H9 (cell line): ENCODE results near the gene SMIM9. TPM values are rescaled to one million over a fixed set of nuclear protein-coding genes. Genes with fewer than 3 reads are reported as not detected.

Experiments used
- DNase-seq: peaks from one replicate; pipeline ENCODE4 v3.0.0-alpha.2; 2017
- H2AFZ ChIP-seq: one replicate; pipeline ENCODE4 v1.6.1; 2013; ENCODE audit warnings: mild to moderate bottlenecking, low read length, control low read depth, moderate library complexity
- H2AK5ac ChIP-seq: 2 replicates; pipeline ENCODE4 v1.6.1; 2013; ENCODE audit warnings: low read length, control low read depth, mixed read lengths; ENCODE audit not compliant: insufficient read length
- H2BK120ac ChIP-seq: one replicate; pipeline ENCODE4 v1.6.1; 2013; ENCODE audit warnings: low read depth, mild to moderate bottlenecking, low read length, control low read depth, inconsistent platforms; ENCODE audit not compliant: poor library complexity, severe bottlenecking
- H2BK12ac ChIP-seq: 2 replicates; pipeline ENCODE4 v1.6.1; 2013; ENCODE audit warnings: low read length, control low read depth, mixed read lengths, low read depth; ENCODE audit not compliant: insufficient read length
- H2BK15ac ChIP-seq: 2 replicates; pipeline ENCODE4 v1.6.1; 2013; ENCODE audit warnings: low read depth, low read length, control low read depth
- H2BK20ac ChIP-seq: one replicate; pipeline ENCODE4 v1.6.1; 2013; ENCODE audit warnings: low read depth, mild to moderate bottlenecking, low read length, control low read depth, inconsistent platforms; ENCODE audit not compliant: poor library complexity, severe bottlenecking
- H2BK5ac ChIP-seq: 2 replicates; pipeline ENCODE4 v1.6.1; 2013; ENCODE audit warnings: low read length, control low read depth, mixed read lengths; ENCODE audit not compliant: insufficient read length
- H3K14ac ChIP-seq: 2 replicates; pipeline ENCODE4 v1.6.1; 2013; ENCODE audit warnings: low read length, control low read depth; ENCODE audit not compliant: insufficient read depth
- H3K18ac ChIP-seq: 2 replicates; pipeline ENCODE4 v1.6.1; 2013; ENCODE audit warnings: low read depth, mild to moderate bottlenecking, mixed read lengths, low read length, control low read depth; ENCODE audit not compliant: insufficient read length
- H3K23ac ChIP-seq: 2 replicates; pipeline ENCODE4 v1.6.1; 2013; ENCODE audit warnings: low read length, control low read depth, mixed read lengths, low read depth; ENCODE audit not compliant: insufficient read length
- H3K23me2 ChIP-seq: 2 replicates; pipeline ENCODE4 v1.6.1; 2013; ENCODE audit warnings: low read depth, mild to moderate bottlenecking, mixed read lengths, low read length, control low read depth; ENCODE audit not compliant: insufficient read length, poor library complexity, severe bottlenecking
- H3K27ac ChIP-seq: 2 replicates; pipeline ENCODE4 v1.5.1; 2013; ENCODE audit warnings: low read length, control low read depth, mixed read lengths, low read depth; ENCODE audit not compliant: insufficient read length
- H3K27me3 ChIP-seq: 2 replicates; pipeline ENCODE4 v1.6.1; 2013; ENCODE audit warnings: low read length, control low read depth, inconsistent platforms; ENCODE audit not compliant: insufficient read depth
- H3K4ac ChIP-seq: 2 replicates; pipeline ENCODE4 v1.6.1; 2013; ENCODE audit warnings: low read depth, mild to moderate bottlenecking, control low read depth, inconsistent platforms, low read length, moderate library complexity
- H3K4me1 ChIP-seq: 2 replicates; pipeline ENCODE4 v1.6.1; 2013; ENCODE audit warnings: low read length, control low read depth, inconsistent platforms; ENCODE audit not compliant: insufficient read depth
- H3K4me2 ChIP-seq: 2 replicates; pipeline ENCODE4 v1.6.1; 2013; ENCODE audit warnings: low read length, control low read depth, mixed read lengths; ENCODE audit not compliant: insufficient read length, insufficient read depth
- H3K56ac ChIP-seq: 2 replicates; pipeline ENCODE4 v1.6.1; 2013; ENCODE audit warnings: low read depth, mild to moderate bottlenecking, mixed read lengths, low read length, control low read depth; ENCODE audit not compliant: insufficient read length
- H3K79me1 ChIP-seq: 2 replicates; pipeline ENCODE4 v1.6.1; 2013; ENCODE audit warnings: low read depth, mild to moderate bottlenecking, moderate library complexity, low read length, control low read depth, inconsistent platforms; ENCODE audit not compliant: insufficient read depth, poor library complexity, severe bottlenecking
- H3K79me2 ChIP-seq: 2 replicates; pipeline ENCODE4 v1.6.1; 2013; ENCODE audit warnings: low read length, control low read depth, inconsistent platforms; ENCODE audit not compliant: insufficient read depth
- H3K9ac ChIP-seq: 2 replicates; pipeline ENCODE4 v1.6.1; 2013; ENCODE audit warnings: low read length, control low read depth, mixed read lengths; ENCODE audit not compliant: insufficient read length; ENCODE audit errors: extremely low read depth
- H3K9me3 ChIP-seq: one replicate; pipeline ENCODE4 v1.6.1; 2013; ENCODE audit warnings: low read depth, low read length, inconsistent platforms; ENCODE audit not compliant: control insufficient read depth
- H3T11ph ChIP-seq: one replicate; pipeline ENCODE4 v1.6.1; 2013; ENCODE audit warnings: mild to moderate bottlenecking, low read length, control low read depth, inconsistent platforms
- H4K20me1 ChIP-seq: one replicate; pipeline ENCODE4 v1.6.1; 2013; ENCODE audit not compliant: control insufficient read depth, insufficient read length, insufficient read depth
- H4K5ac ChIP-seq: 2 replicates; pipeline ENCODE4 v1.6.1; 2013; ENCODE audit warnings: low read depth, mild to moderate bottlenecking, mixed read lengths, low read length, control low read depth; ENCODE audit not compliant: insufficient read length
- H4K8ac ChIP-seq: replicated peaks from 2 replicates; pipeline ENCODE4 v1.6.1; 2013; ENCODE audit warnings: low read length, control low read depth, mixed read lengths, low read depth; ENCODE audit not compliant: insufficient read length
- H4K91ac ChIP-seq: 2 replicates; pipeline ENCODE4 v1.6.1; 2013; ENCODE audit warnings: low read depth, mild to moderate bottlenecking, moderate library complexity, mixed read lengths, low read length, control low read depth; ENCODE audit not compliant: insufficient read length
- H3K27ac Mint-ChIP-seq, 3 experiments: 2 replicates in 2 of 3; 3 replicates in 1 of 3; pipeline ENCODE4 v1.8.0; 2020 to 2021; ENCODE audit warnings: mixed read lengths in 3 of 3, mild to moderate bottlenecking in 1 of 3, moderate library complexity in 1 of 3
- H3K27me3 Mint-ChIP-seq: 2 replicates; pipeline ENCODE4 v1.8.0; 2021; ENCODE audit warnings: low read depth, mild to moderate bottlenecking, moderate library complexity, mixed read lengths
- H3K36me3 Mint-ChIP-seq, 3 experiments: 2 replicates in 2 of 3; 3 replicates in 1 of 3; pipeline ENCODE4 v1.8.0; 2020 to 2021; ENCODE audit warnings: low read depth in 3 of 3, mixed read lengths in 3 of 3; ENCODE audit not compliant: insufficient read depth in 1 of 3
- H3K4me1 Mint-ChIP-seq, 2 experiments: 2 replicates each; pipeline ENCODE4 v1.8.0; 2020; ENCODE audit warnings: mixed read lengths in 2 of 2
- H3K4me3 Mint-ChIP-seq, 2 experiments: 2 replicates in 1 of 2; 3 replicates in 1 of 2; pipeline ENCODE4 v1.8.0; 2020 to 2021; ENCODE audit warnings: mild to moderate bottlenecking in 2 of 2, mixed read lengths in 2 of 2, moderate library complexity in 1 of 2
- H3K9me3 Mint-ChIP-seq, 2 experiments: 2 replicates in 1 of 2; 3 replicates in 1 of 2; pipeline ENCODE4 v1.8.0; 2020; ENCODE audit warnings: mild to moderate bottlenecking in 2 of 2, mixed read lengths in 2 of 2, moderate library complexity in 1 of 2
- WGBS: extraction: QIAGEN DNeasy Blood & Tissue Kit; methylation state at CpG from one replicate; pipeline ENCODE4 v1.1.7; 2013; ENCODE audit warnings: missing lambda C conversion rate, low lambda C conversion rate, mixed read lengths; ENCODE audit not compliant: insufficient read length; ENCODE audit errors: extremely low coverage; 5-methylcytosine and 5-hydroxymethylcytosine counted together
- total RNA-seq: library from RNA; stranded (reverse); gene quantifications from 2 replicates; pipeline ENCODE4 v1.2.1, GENCODE V29; 2021
- TF ChIP-seq, protein P1 (sequence below): fragments of 200-600 bp; sonication (generic); conservative IDR thresholded peaks from 3 replicates; pipeline ENCODE4 v1.8.0; 2021; ENCODE audit warnings: antibody characterized with exemption, mild to moderate bottlenecking

The SMIM9 gene
- total RNA-seq, 1 experiment from 2014 or later = not detected

DNA sequence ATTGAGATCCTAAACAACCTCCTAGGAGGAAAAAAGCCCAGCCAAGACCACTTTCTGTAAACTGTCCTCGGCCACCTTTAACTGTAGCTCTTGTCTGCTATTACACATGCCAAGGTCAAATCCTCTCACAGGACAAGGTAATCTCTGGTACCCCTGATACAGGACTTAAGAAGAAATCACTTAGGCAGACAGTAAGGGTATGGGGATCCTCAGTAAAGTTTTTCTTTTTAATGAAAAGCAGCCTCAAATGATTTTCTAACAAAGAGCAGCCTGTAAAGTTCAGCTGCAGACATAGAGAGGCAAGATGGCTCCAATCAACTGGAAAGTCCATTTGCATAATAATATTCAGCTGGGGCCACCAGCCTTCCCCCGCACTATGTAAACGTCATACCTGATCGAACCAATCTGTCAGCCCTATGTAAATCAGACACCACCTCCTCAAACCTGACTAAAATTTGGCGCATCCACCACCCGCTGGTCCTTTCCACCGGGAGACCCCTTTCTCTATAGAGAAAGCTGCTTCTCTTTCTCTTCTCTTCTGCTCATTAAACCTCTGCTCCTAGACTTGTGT, 14.6 kb downstream of the SMIM9 start:
- peaks cover 2% of the 10 kb centered on the region; the same call in 1 of the 2 replicates for H3K4me1 ChIP-seq
- H2BK120ac ChIP-seq = no peak overlapping the region
- Mint-ChIP-seq H3K4me3 (peak overlapping the region; percentile 38 to 50; a peak in 2 of 5 replicates), H3K4me1 (peaks cover 36 to 37% of the 10 kb centered on the region in 2 experiments), H3K27ac (peak overlapping the region; percentile 15 to 84 (median 42); a peak in 4 of 7 replicates), H3K9me3 (peaks cover 59 to 75% of the 10 kb centered on the region in 2 experiments), H3K27me3 (no peaks in the 10 kb centered on the region), H3K36me3 (peaks cover 12 to 18% (median 13%) of the 10 kb centered on the region in 3 experiments)
- H3K14ac ChIP-seq = no peak overlapping the region
- TF ChIP-seq, protein P1, sequence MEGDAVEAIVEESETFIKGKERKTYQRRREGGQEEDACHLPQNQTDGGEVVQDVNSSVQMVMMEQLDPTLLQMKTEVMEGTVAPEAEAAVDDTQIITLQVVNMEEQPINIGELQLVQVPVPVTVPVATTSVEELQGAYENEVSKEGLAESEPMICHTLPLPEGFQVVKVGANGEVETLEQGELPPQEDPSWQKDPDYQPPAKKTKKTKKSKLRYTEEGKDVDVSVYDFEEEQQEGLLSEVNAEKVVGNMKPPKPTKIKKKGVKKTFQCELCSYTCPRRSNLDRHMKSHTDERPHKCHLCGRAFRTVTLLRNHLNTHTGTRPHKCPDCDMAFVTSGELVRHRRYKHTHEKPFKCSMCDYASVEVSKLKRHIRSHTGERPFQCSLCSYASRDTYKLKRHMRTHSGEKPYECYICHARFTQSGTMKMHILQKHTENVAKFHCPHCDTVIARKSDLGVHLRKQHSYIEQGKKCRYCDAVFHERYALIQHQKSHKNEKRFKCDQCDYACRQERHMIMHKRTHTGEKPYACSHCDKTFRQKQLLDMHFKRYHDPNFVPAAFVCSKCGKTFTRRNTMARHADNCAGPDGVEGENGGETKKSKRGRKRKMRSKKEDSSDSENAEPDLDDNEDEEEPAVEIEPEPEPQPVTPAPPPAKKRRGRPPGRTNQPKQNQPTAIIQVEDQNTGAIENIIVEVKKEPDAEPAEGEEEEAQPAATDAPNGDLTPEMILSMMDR = no peak
- no peak overlapping the region for H2BK12ac ChIP-seq
- H3K4ac ChIP-seq = no peak overlapping the region
- H2AK5ac ChIP-seq = no peak overlapping the region
- no peak overlapping the region for H2AFZ ChIP-seq
- no peak overlapping the region for H2BK20ac ChIP-seq
- no peaks in the 10 kb centered on the region for H3K79me1 ChIP-seq
- H3K9ac ChIP-seq = no peak overlapping the region
- no peak overlapping the region for H3K56ac ChIP-seq
- peaks cover 8% of the 10 kb centered on the region for H3K9me3 ChIP-seq
- no peaks in the 10 kb centered on the region for H4K20me1 ChIP-seq
- no peak for DNase-seq
- no peak overlapping the region for H2BK15ac ChIP-seq
- H3K18ac ChIP-seq = no peak overlapping the region
- WGBS = no CpG with 5 or more reads among the region's 7 CpGs
- H3K4me2 ChIP-seq = peak overlapping the region; percentile 6
- no peaks in the 10 kb centered on the region for H3K79me2 ChIP-seq
- H4K5ac ChIP-seq = no peak overlapping the region
- no peak overlapping the region for H4K91ac ChIP-seq
- H3K27ac ChIP-seq = peak overlapping the region; percentile 83
- H3K23ac ChIP-seq = no peak overlapping the region
- H3T11ph ChIP-seq = no peak overlapping the region
- H2BK5ac ChIP-seq = no peak overlapping the region
- no peak overlapping the region for H4K8ac ChIP-seq
- H3K27me3 ChIP-seq = no peaks in the 10 kb centered on the region
- H3K23me2 ChIP-seq = no peaks in the 10 kb centered on the region
